CD4-positive, alpha-beta T cell (primary cell): ENCODE results near the gene SYNE3. TPM values are rescaled to one million over a fixed set of nuclear protein-coding genes. Genes with fewer than 3 reads are reported as not detected.

Experiments used
- ATAC-seq: fragments of 200-7000 bp; cut with Tn5 transposase; one replicate; pipeline ENCODE4 v1.10.0; 2022; ENCODE audit warnings: mild to moderate bottlenecking; ENCODE audit not compliant: poor library complexity
- CTCF ChIA-PET: fragments of 350-600 bp; sonication (Branson Sonifier 250); formaldehyde crosslinking; loops from one replicate; lab custom pipeline; 2021; ENCODE audit warnings: antibody characterized with exemption, inconsistent platforms; lab: Charles Lee
- POLR2A ChIA-PET: fragments of 350-600 bp; sonication (Branson Sonifier 250); formaldehyde crosslinking; loops from one replicate; lab custom pipeline; 2021; ENCODE audit warnings: antibody characterized with exemption, inconsistent platforms; lab: Charles Lee
- DNase-seq, 14 experiments: peaks; one replicate each; pipeline ENCODE4 v3.0.0-alpha.2; 2013 to 2020; ENCODE audit warnings: mixed read lengths in 2 of 14
- H3K27ac ChIP-seq, 2 donors: one replicate each; pipeline versions ENCODE4 v1.5.1 to v1.7.0; 2013; ENCODE audit warnings: low read length in 2 of 2, low read depth in 1 of 2, mild to moderate bottlenecking in 1 of 2
- H3K27me3 ChIP-seq, 2 experiments: 1 replicate in 1 of 2; 2 replicates in 1 of 2; pipeline versions ENCODE4 v1.6.1 to v1.7.0; 2013; ENCODE audit warnings: low read length in 2 of 2, control low read depth in 1 of 2, mild to moderate bottlenecking in 1 of 2, moderate library complexity in 1 of 2; ENCODE audit not compliant: insufficient read depth in 2 of 2, control insufficient read depth in 1 of 2
- H3K36me3 ChIP-seq: one replicate; pipeline ENCODE4 v1.6.1; 2013; ENCODE audit warnings: low read length, control low read depth; ENCODE audit not compliant: insufficient read depth
- H3K4me1 ChIP-seq: one replicate; pipeline ENCODE4 v1.6.1; 2013; ENCODE audit warnings: low read length, control low read depth; ENCODE audit not compliant: insufficient read depth
- H3K4me3 ChIP-seq: one replicate; pipeline ENCODE4 v1.5.1; 2013; ENCODE audit warnings: mild to moderate bottlenecking, low read length, moderate library complexity
- H3K9me3 ChIP-seq, 2 experiments: 1 replicate in 1 of 2; 2 replicates in 1 of 2; pipeline versions ENCODE4 v1.6.1 to v1.7.0; 2013; ENCODE audit warnings: low read length in 2 of 2, mild to moderate bottlenecking in 2 of 2, control low read depth in 1 of 2, moderate library complexity in 1 of 2; ENCODE audit not compliant: control insufficient read depth in 1 of 2, insufficient read depth in 1 of 2
- H3K27ac Mint-ChIP-seq: one replicate; pipeline ENCODE4 v1.8.0; 2020; ENCODE audit warnings: mixed read lengths
- H3K27me3 Mint-ChIP-seq: one replicate; pipeline ENCODE4 v1.8.0; 2021; ENCODE audit warnings: mixed read lengths
- H3K36me3 Mint-ChIP-seq: one replicate; pipeline ENCODE4 v1.8.0; 2021; ENCODE audit warnings: low read depth, mixed read lengths
- H3K4me1 Mint-ChIP-seq: one replicate; pipeline ENCODE4 v1.8.0; 2021; ENCODE audit warnings: low read depth, mixed read lengths
- H3K4me3 Mint-ChIP-seq: one replicate; pipeline ENCODE4 v1.8.0; 2020; ENCODE audit warnings: mild to moderate bottlenecking, mixed read lengths
- H3K9me3 Mint-ChIP-seq: one replicate; pipeline ENCODE4 v1.8.0; 2020; ENCODE audit warnings: mixed read lengths
- CTCF ChIP-seq: fragments of 200-600 bp; IDR thresholded peaks from one replicate; pipeline ENCODE4 v1.8.0; 2022; ENCODE audit warnings: antibody characterized with exemption, mild to moderate bottlenecking
- intact Hi-C, 2 experiments: fragments of 100-400 bp; cut with DNase I in 1 of 2; cut with micrococcal nuclease in 1 of 2; formaldehyde crosslinking; loops; one replicate each; pipeline versions ENCODE4 v1.15.1 to v1.9.0; 2023 to 2025; cut with DNase I, micrococcal nuclease
- total RNA-seq, 174 experiments: library from RNA in 2 of 174; stranded (reverse) in 2 of 174; gene quantifications; one replicate each; pipeline ENCODE4 v1.2.3 and lab custom pipeline; 2021 to 2026

Gene SYNE3
- total RNA-seq, 2 experiments from 2014 or later = 29.4 to 31.4 TPM

- Mint-ChIP-seq H3K36me3 (peaks cover 10% of the 10 kb centered on the region), H3K4me1 (peaks cover 78% of the 10 kb centered on the region), H3K9me3 (no peaks in the 10 kb centered on the region), H3K4me3 (peak overlapping the region; percentile 87), H3K27ac (peak overlapping the region; percentile 84), H3K27me3 (no peaks in the 10 kb centered on the region)
- peak in 3 of 14 experiments; percentile 39 to 42 (median 42) for DNase-seq
- Histone ChIP-seq H3K4me1 (peaks cover 72% of the 10 kb centered on the region), H3K36me3 (peaks cover 7% of the 10 kb centered on the region), H3K9me3 (no peaks in the 10 kb centered on the region), H3K27me3 (no peaks in the 10 kb centered on the region), H3K4me3 (peak overlapping the region; percentile 74), H3K27ac (peak overlapping the region in 1 of 2 donors; percentile 80)
- ChIA-PET CTCF (interaction anchor here (1.0 to 3.2 kb wide), 8 partner anchors 11 to 73 kb away, joined by 3 to 20 read pairs (median 5); no protein-coding TSS in a partner anchor), POLR2A (interaction anchor here (0.8 to 3.3 kb wide), 8 partner anchors 9 to 73 kb away, joined by 3 to 65 read pairs (median 10); partner anchors contain the start of gene GLRX5)
- ATAC-seq = no peak
- no peak for TF ChIP-seq CTCF
- intact Hi-C loops = loop anchor here (5.0 kb wide), 3 partner anchors 33 to 522 kb away; partner anchors contain the start of genes C14orf132 (in 1 of the 2) and DICER1 (in 1 of the 2)
Observed at GRCh38 chr14:95515080-95515489, 1.4 kb downstream of the SYNE3 start.

- Mint-ChIP-seq H3K27ac (peak overlapping the region; percentile 84), H3K4me1 (peaks cover 77% of the 10 kb centered on the region), H3K9me3 (no peaks in the 10 kb centered on the region), H3K36me3 (peaks cover 16% of the 10 kb centered on the region), H3K27me3 (no peaks in the 10 kb centered on the region), H3K4me3 (peak overlapping the region; percentile 87)
- TF ChIP-seq CTCF = no peak
- ChIA-PET CTCF (interaction anchor here (1.6 to 3.2 kb wide), 5 partner anchors 13 to 72 kb away, joined by 3 to 20 read pairs (median 5); no protein-coding TSS in a partner anchor), POLR2A (interaction anchor here (0.8 to 3.3 kb wide), 7 partner anchors 10 to 72 kb away, joined by 3 to 65 read pairs (median 7); partner anchors contain the start of gene GLRX5)
- H3K36me3 ChIP-seq = peaks cover 12% of the 10 kb centered on the region
- intact Hi-C loops = loop anchor here (5.0 kb wide), 3 partner anchors 32 to 523 kb away; partner anchors contain the start of genes C14orf132 (in 1 of the 2) and DICER1 (in 1 of the 2)
- peaks cover 71% of the 10 kb centered on the region for H3K4me1 ChIP-seq
- no peaks in the 10 kb centered on the region for H3K9me3 ChIP-seq
- no peak for DNase-seq
- peak overlapping the region in 1 of 2 donors; percentile 80 for H3K27ac ChIP-seq
- H3K4me3 ChIP-seq = peak overlapping the region; percentile 74
- ATAC-seq = no peak
- H3K27me3 ChIP-seq = no peaks in the 10 kb centered on the region
Observed at GRCh38 chr14:95514131-95515079, 2.0 kb downstream of the SYNE3 start.

DNA sequence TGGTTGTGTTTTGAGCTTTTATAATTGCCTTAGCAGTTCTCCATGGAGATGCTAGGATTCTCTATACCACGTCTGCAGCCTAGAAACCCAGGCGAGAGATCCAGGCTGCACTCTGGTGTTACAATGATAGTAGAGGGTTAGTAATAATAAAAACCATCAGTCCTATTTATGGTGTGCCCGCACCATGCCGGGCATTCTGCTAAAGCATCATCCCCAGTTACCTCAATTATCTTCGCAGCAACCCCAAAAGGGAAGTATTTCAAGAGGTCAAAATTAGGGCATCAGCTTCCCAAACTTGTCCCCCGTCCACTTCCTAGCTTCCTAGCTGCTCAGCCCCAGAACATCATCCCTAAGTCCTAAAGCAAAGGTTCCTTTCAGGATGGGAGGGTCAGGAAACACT lies 3.2 kb downstream of the SYNE3 start:
- H3K27ac ChIP-seq = no peak overlapping the region

More for the DNA sequence above, 3.2 kb downstream of the SYNE3 start:
- Histone ChIP-seq H3K36me3 (peaks cover 18% of the 10 kb centered on the region), H3K9me3 (no peaks in the 10 kb centered on the region), H3K4me3 (no peak overlapping the region), H3K4me1 (peaks cover 71% of the 10 kb centered on the region), H3K27me3 (no peaks in the 10 kb centered on the region)
- ATAC-seq (no peak), DNase-seq (no peak)
- intact Hi-C loops = no loop called here
- TF ChIP-seq CTCF = no peak
- POLR2A ChIA-PET = interaction anchor here (1.1 to 1.2 kb wide), 2 partner anchors 10 to 49 kb away, joined by 4 read pairs; no protein-coding TSS in a partner anchor
- CTCF ChIA-PET = interaction anchor here (0.7 to 1.2 kb wide), 5 partner anchors 10 to 71 kb away, joined by 3 to 5 read pairs (median 3); no protein-coding TSS in a partner anchor
- Mint-ChIP-seq H3K9me3 (no peaks in the 10 kb centered on the region), H3K36me3 (peaks cover 24% of the 10 kb centered on the region), H3K4me1 (peaks cover 69% of the 10 kb centered on the region), H3K4me3 (peak overlapping the region; percentile 49), H3K27me3 (no peaks in the 10 kb centered on the region), H3K27ac (peak overlapping the region; percentile 84)
